ENCODE data around the gene ABLIM2. TPM values are rescaled to one million over a fixed set of nuclear protein-coding genes. Genes with fewer than 3 reads are reported as not detected.

ABLIM2 gene
- polyA plus RNA-seq, 1 donor from 2014 or later, result 14.9 TPM

DNA sequence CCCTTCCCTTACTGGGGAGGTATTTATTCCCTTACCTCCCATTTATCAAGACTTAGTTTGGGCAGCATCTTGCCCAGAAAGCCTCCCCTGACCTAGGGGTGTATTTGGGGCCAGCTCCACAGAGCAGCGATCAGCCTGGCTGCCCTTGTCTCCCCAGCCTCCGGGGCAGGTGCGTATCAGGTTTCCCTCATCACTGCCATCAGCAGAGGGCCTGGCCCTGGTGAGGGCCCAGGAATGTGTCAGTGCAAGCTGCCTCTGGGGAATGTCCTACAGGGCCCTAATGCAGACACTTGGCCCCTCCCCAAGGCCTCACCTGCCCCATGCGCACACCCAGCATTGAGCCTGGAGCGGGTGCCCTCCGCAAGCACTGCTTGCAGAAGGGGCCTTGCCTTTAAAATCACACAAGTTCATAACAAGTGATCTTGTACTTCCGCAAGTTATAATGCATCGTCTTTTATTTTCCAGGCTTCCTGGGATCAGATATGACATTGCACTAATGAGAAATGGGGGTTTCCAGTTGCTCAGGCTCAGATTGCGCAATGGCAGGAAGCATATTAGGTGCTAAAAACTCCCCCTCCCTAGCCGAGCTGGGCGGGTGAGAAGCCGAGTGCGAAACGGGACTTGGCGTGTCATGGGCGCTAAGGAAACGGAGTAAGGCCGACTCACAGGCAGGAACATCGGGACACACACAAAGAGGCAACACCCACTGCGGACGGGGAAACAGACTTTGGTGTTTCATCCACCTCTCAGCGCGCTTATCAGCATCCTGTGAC lies 193.5 kb downstream of the ABLIM2 start:
- Histone ChIP-seq H3K4me2 (ENCODE audit: low read length) (no peak overlapping the region), H3K9me2 (ENCODE audit: insufficient read depth, low read length) (no peaks in the 10 kb centered on the region), H3K9me3 (ENCODE audit: low read length) (no peaks in the 10 kb centered on the region), H3K27ac (ENCODE audit: low read length) (no peak overlapping the region), H3K79me2 (replicated peaks; ENCODE audit: insufficient read depth, low read length) (no peaks in the 10 kb centered on the region), H3K27me3 (ENCODE audit: insufficient read depth, low read depth, low read length) (no peaks in the 10 kb centered on the region), H2AFZ (ENCODE audit: low read depth, low read length) (no peak overlapping the region), H3F3A (ENCODE audit: insufficient read depth, low read length, poor library complexity, severe bottlenecking) (no peaks in the 10 kb centered on the region), H3K4me3 (ENCODE audit: low read length) (no peak overlapping the region), H3K9ac (ENCODE audit: low read length) (no peak overlapping the region), H3K36me3 (ENCODE audit: insufficient read depth, low read length) (no peaks in the 10 kb centered on the region), H4K20me1 (ENCODE audit: insufficient read depth) (no peaks in the 10 kb centered on the region)
- TF ChIP-seq, protein P1, sequence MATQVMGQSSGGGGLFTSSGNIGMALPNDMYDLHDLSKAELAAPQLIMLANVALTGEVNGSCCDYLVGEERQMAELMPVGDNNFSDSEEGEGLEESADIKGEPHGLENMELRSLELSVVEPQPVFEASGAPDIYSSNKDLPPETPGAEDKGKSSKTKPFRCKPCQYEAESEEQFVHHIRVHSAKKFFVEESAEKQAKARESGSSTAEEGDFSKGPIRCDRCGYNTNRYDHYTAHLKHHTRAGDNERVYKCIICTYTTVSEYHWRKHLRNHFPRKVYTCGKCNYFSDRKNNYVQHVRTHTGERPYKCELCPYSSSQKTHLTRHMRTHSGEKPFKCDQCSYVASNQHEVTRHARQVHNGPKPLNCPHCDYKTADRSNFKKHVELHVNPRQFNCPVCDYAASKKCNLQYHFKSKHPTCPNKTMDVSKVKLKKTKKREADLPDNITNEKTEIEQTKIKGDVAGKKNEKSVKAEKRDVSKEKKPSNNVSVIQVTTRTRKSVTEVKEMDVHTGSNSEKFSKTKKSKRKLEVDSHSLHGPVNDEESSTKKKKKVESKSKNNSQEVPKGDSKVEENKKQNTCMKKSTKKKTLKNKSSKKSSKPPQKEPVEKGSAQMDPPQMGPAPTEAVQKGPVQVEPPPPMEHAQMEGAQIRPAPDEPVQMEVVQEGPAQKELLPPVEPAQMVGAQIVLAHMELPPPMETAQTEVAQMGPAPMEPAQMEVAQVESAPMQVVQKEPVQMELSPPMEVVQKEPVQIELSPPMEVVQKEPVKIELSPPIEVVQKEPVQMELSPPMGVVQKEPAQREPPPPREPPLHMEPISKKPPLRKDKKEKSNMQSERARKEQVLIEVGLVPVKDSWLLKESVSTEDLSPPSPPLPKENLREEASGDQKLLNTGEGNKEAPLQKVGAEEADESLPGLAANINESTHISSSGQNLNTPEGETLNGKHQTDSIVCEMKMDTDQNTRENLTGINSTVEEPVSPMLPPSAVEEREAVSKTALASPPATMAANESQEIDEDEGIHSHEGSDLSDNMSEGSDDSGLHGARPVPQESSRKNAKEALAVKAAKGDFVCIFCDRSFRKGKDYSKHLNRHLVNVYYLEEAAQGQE (IDR thresholded peaks at IDR 0.05; ENCODE audit: borderline replicate concordance), result no peak
- TF ChIP-seq MXI1 (conservative IDR thresholded peaks at IDR 0.05; ENCODE audit: poor library complexity, severe bottlenecking) (no peak), TAF1 (IDR thresholded peaks at IDR 0.05; ENCODE audit: low read depth) (no peak), EZH2 (IDR thresholded peaks at IDR 0.05; ENCODE audit: borderline replicate concordance, insufficient read depth, low read length, poor library complexity, severe bottlenecking) (no peak), EP300 (conservative IDR thresholded peaks at IDR 0.05; ENCODE audit: poor library complexity, severe bottlenecking) (no peak), RAD21 (conservative IDR thresholded peaks at IDR 0.05) (no peak), SMC3 (conservative IDR thresholded peaks at IDR 0.05; ENCODE audit: poor library complexity) (no peak), POLR2AphosphoS5 (IDR thresholded peaks at IDR 0.05) (no peak)
- TF ChIP-seq, protein P2, sequence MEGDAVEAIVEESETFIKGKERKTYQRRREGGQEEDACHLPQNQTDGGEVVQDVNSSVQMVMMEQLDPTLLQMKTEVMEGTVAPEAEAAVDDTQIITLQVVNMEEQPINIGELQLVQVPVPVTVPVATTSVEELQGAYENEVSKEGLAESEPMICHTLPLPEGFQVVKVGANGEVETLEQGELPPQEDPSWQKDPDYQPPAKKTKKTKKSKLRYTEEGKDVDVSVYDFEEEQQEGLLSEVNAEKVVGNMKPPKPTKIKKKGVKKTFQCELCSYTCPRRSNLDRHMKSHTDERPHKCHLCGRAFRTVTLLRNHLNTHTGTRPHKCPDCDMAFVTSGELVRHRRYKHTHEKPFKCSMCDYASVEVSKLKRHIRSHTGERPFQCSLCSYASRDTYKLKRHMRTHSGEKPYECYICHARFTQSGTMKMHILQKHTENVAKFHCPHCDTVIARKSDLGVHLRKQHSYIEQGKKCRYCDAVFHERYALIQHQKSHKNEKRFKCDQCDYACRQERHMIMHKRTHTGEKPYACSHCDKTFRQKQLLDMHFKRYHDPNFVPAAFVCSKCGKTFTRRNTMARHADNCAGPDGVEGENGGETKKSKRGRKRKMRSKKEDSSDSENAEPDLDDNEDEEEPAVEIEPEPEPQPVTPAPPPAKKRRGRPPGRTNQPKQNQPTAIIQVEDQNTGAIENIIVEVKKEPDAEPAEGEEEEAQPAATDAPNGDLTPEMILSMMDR (IDR thresholded peaks at IDR 0.05; ENCODE audit: poor library complexity, severe bottlenecking), result no peak

DNA sequence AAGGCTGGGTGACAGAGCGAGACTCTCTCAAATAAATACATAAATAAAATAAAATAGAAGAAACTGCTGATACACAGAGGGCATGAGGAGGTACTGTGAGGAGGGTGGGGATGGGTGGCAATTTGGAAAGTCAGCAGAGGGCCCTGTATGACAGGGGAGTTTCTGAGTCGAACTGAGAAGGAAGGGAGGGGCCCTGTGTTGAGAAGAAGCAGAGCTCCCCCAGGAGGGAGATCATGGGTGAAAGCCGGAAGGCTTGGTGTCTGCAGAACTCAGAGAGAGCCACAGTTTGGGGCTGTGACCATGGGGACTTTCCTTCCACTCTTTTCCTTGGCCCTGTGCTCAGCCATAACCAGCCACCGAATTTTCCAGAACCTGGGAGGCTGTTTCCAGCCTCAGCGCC lies 194.2 kb downstream of the ABLIM2 start:
- H3K27me3 ChIP-seq (ENCODE audit: insufficient read depth, low read depth, low read length), result no peaks in the 10 kb centered on the region
- no peak overlapping the region for H3K4me3 ChIP-seq (ENCODE audit: low read length)
- H3K36me3 ChIP-seq (ENCODE audit: insufficient read depth, low read length), result no peaks in the 10 kb centered on the region
- no peaks in the 10 kb centered on the region for H3K9me2 ChIP-seq (ENCODE audit: insufficient read depth, low read length)
- H3K27ac ChIP-seq (ENCODE audit: low read length), result no peak overlapping the region
- H3K9me3 ChIP-seq (ENCODE audit: low read length), result no peaks in the 10 kb centered on the region
- no peak overlapping the region for H2AFZ ChIP-seq (ENCODE audit: low read depth, low read length)
- no peaks in the 10 kb centered on the region for H3F3A ChIP-seq (ENCODE audit: insufficient read depth, low read length, poor library complexity, severe bottlenecking)
- no peak overlapping the region for H3K9ac ChIP-seq (ENCODE audit: low read length)
- H3K4me2 ChIP-seq (ENCODE audit: low read length), result no peak overlapping the region
- H4K20me1 ChIP-seq (ENCODE audit: insufficient read depth), result no peaks in the 10 kb centered on the region
- H3K79me2 ChIP-seq (replicated peaks; ENCODE audit: insufficient read depth, low read length), result no peaks in the 10 kb centered on the region
- TF ChIP-seq, protein P2 (IDR thresholded peaks at IDR 0.05; ENCODE audit: poor library complexity, severe bottlenecking), result no peak
- TF ChIP-seq, protein P1 (IDR thresholded peaks at IDR 0.05; ENCODE audit: borderline replicate concordance), result no peak
- no peak for TF ChIP-seq MXI1 (conservative IDR thresholded peaks at IDR 0.05; ENCODE audit: poor library complexity, severe bottlenecking)
- no peak for TF ChIP-seq SMC3 (conservative IDR thresholded peaks at IDR 0.05; ENCODE audit: poor library complexity)
- TF ChIP-seq EZH2 (IDR thresholded peaks at IDR 0.05; ENCODE audit: borderline replicate concordance, insufficient read depth, low read length, poor library complexity, severe bottlenecking), result no peak
- no peak for TF ChIP-seq TAF1 (IDR thresholded peaks at IDR 0.05; ENCODE audit: low read depth)
- no peak for TF ChIP-seq POLR2AphosphoS5 (IDR thresholded peaks at IDR 0.05)
- TF ChIP-seq RAD21 (conservative IDR thresholded peaks at IDR 0.05), result no peak
- TF ChIP-seq EP300 (conservative IDR thresholded peaks at IDR 0.05; ENCODE audit: poor library complexity, severe bottlenecking), result no peak

Measured in neural cell (in vitro differentiated cells).